Hematopoietic multipotent progenitor cell treated with erythropoietin and hydrocortisone succinate and interleukin-3 and kit ligand, for 4 days (in vitro differentiated cells): ENCODE measurements around the gene FCRL1.
A peak's percentile ranks its signal among the peaks of the same experiment; 100 is the strongest.

Experiments used
- DNase-seq: peaks from one replicate; pipeline ENCODE4 v3.0.0-alpha.2; 2015

Gene FCRL1

GRCh38 chr1:157798211-157798610 is 21.7 kb downstream of the FCRL1 start:
- no peak for DNase-seq

GRCh38 chr1:157785248-157785647 is 34.7 kb downstream of the FCRL1 start:
- DNase-seq, result peak; percentile 28

GRCh38 chr1:157784801-157785200 is 35.1 kb downstream of the FCRL1 start:
- DNase-seq, result no peak

- peak; percentile 68 for DNase-seq
Measured at GRCh38 chr1:157782931-157783330, 37.0 kb downstream of the FCRL1 start.

- DNase-seq, result no peak
Measured at GRCh38 chr1:157781048-157781447, 38.9 kb downstream of the FCRL1 start.

- DNase-seq, result peak; percentile 49
Measured at GRCh38 chr1:157776971-157777391, 42.9 kb downstream of the FCRL1 start, which contains the start of gene FCRL2. Gene FCRL2 (minus strand): TSS chr1:157777132. CDS start chr1:157777073, 59 bp downstream.

GRCh38 chr1:157775101-157775870 is 44.6 kb downstream of the FCRL1 start:
- DNase-seq, result no peak

GRCh38 chr1:157774412-157774811 is 45.5 kb downstream of the FCRL1 start:
- DNase-seq, result no peak

- peak; percentile 49 for DNase-seq
Measured at GRCh38 chr1:157773493-157774350, 46.2 kb downstream of the FCRL1 start.

GRCh38 chr1:157771661-157772425 is 48.1 kb downstream of the FCRL1 start:
- peak; percentile 65 for DNase-seq

GRCh38 chr1:157770442-157771043 is 49.4 kb downstream of the FCRL1 start:
- peak; percentile 21 for DNase-seq

GRCh38 chr1:157766792-157767191 is 53.1 kb downstream of the FCRL1 start:
- DNase-seq, result no peak

GRCh38 chr1:157758018-157758417 is 61.9 kb downstream of the FCRL1 start:
- no peak for DNase-seq

GRCh38 chr1:157753611-157754010 is 66.3 kb downstream of the FCRL1 start:
- DNase-seq, result no peak

GRCh38 chr1:157751283-157751682 is 68.6 kb downstream of the FCRL1 start:
- peak; percentile 15 for DNase-seq

GRCh38 chr1:157748262-157748817 is 71.6 kb downstream of the FCRL1 start:
- no peak for DNase-seq
